Activated CD8-positive, alpha-beta memory T cell treated with anti-CD3 and anti-CD28 coated beads, Interleukin-2, amount 50 U/mL, for 48 hours (primary cell): Measurements from ENCODE around the gene NTN5.
"Not testable (repeated sequence)": the region's sequence is repeated elsewhere in the genome, so short reads cannot be mapped to it uniquely, and the experiment has no call there.

Source experiments
- DNase-seq: peaks from one replicate; pipeline ENCODE4 v3.0.0-alpha.2; 2020

The NTN5 gene

GRCh38 chr19:48695743-48696352 is 23.0 kb upstream of the NTN5 start, which contains the start of gene FUT2:
TSS of gene FUT2 (plus strand) at chr19:48695971. CDS start at chr19:48702957, 6,986 bp downstream.
- DNase-seq, result no peak

- DNase-seq, result not testable (repeated sequence)
These were observed 20.8 kb upstream of the NTN5 start for GRCh38 chr19:48693629-48694028.

GRCh38 chr19:48689449-48689848 is 16.6 kb upstream of the NTN5 start:
- DNase-seq, result no peak

- no peak for DNase-seq
These were observed 15.0 kb upstream of the NTN5 start for GRCh38 chr19:48687776-48688175.

- DNase-seq, result not testable (repeated sequence)
These were observed 13.8 kb upstream of the NTN5 start for GRCh38 chr19:48686637-48687036.

GRCh38 chr19:48686088-48686487 is 13.3 kb upstream of the NTN5 start:
- DNase-seq, result no peak

- no peak for DNase-seq
These were observed 12.8 kb upstream of the NTN5 start for GRCh38 chr19:48685583-48685982.

GRCh38 chr19:48683349-48683748 is 10.5 kb upstream of the NTN5 start:
- DNase-seq, result peak; percentile 62

GRCh38 chr19:48681127-48681470 is 8.3 kb upstream of the NTN5 start:
- DNase-seq, result no peak

- no peak for DNase-seq
These were observed 7.8 kb upstream of the NTN5 start for GRCh38 chr19:48680436-48681126.

GRCh38 chr19:48680006-48680405 is 7.2 kb upstream of the NTN5 start:
- not testable (repeated sequence) for DNase-seq

- no peak for DNase-seq
These were observed 5.4 kb upstream of the NTN5 start for GRCh38 chr19:48678201-48678600.

GRCh38 chr19:48676887-48677286 is 4.1 kb upstream of the NTN5 start:
- DNase-seq, result no peak

GRCh38 chr19:48676487-48676886 is 3.7 kb upstream of the NTN5 start:
- DNase-seq, result no peak

- peak; percentile 86 for DNase-seq
These were observed 2.4 kb upstream of the NTN5 start for GRCh38 chr19:48674921-48675824.

GRCh38 chr19:48674216-48674809 is 1.5 kb upstream of the NTN5 start:
- DNase-seq, result no peak

GRCh38 chr19:48673436-48674100 is 751 bp upstream of the NTN5 start:
- DNase-seq, result no peak

GRCh38 chr19:48671446-48671995 is 1.3 kb downstream of the NTN5 start:
- DNase-seq, result no peak

GRCh38 chr19:48670699-48671445 is 1.9 kb downstream of the NTN5 start:
- DNase-seq, result no peak

GRCh38 chr19:48669903-48670668 is 2.7 kb downstream of the NTN5 start:
- DNase-seq, result no peak

- no peak for DNase-seq
These were observed 4.1 kb downstream of the NTN5 start for GRCh38 chr19:48668761-48669160.
